ENCODE data around the gene CPEB4.
A peak's percentile ranks its signal among the peaks of the same experiment; 100 is the strongest.

Gene CPEB4

GRCh38 chr5:173887610-173888472 lies at the start of gene CPEB4:
TSS of gene CPEB4 (plus strand) at chr5:173888349. CDS start at chr5:173889734, 1,385 bp downstream.
- FAIRE-seq: peak; percentile 99
- DNase-seq (ENCODE audit: extremely low spot score, insufficient read length, low read depth): peak; percentile 96

GRCh38 chr5:173839117-173839713 lies 48.9 kb upstream of the CPEB4 start:
- DNase-seq (ENCODE audit: extremely low spot score, insufficient read length, low read depth) (no peak), FAIRE-seq (no peak)

- no peak for FAIRE-seq
- no peak for DNase-seq (ENCODE audit: extremely low spot score, insufficient read length, low read depth)
Observed at GRCh38 chr5:173840111-173840983, 47.8 kb upstream of the CPEB4 start.

- DNase-seq (ENCODE audit: extremely low spot score, insufficient read length, low read depth): no peak
- no peak for FAIRE-seq
Observed at GRCh38 chr5:173841710-173842109, 46.4 kb upstream of the CPEB4 start.

- DNase-seq (ENCODE audit: extremely low spot score, insufficient read length, low read depth): no peak
- FAIRE-seq: no peak
Observed at GRCh38 chr5:173843794-173844193, 44.4 kb upstream of the CPEB4 start.

- DNase-seq (ENCODE audit: extremely low spot score, insufficient read length, low read depth) (no peak), FAIRE-seq (no peak)
Observed at GRCh38 chr5:173845321-173845720, 42.8 kb upstream of the CPEB4 start.

- FAIRE-seq: no peak
- no peak for DNase-seq (ENCODE audit: extremely low spot score, insufficient read length, low read depth)
Observed at GRCh38 chr5:173846929-173847501, 41.1 kb upstream of the CPEB4 start.

- DNase-seq (ENCODE audit: extremely low spot score, insufficient read length, low read depth) (no peak), FAIRE-seq (no peak)
Observed at GRCh38 chr5:173848986-173849596, 39.1 kb upstream of the CPEB4 start.

- DNase-seq (ENCODE audit: extremely low spot score, insufficient read length, low read depth): no peak
- no peak for FAIRE-seq
Observed at GRCh38 chr5:173849908-173850307, 38.2 kb upstream of the CPEB4 start.

- FAIRE-seq: no peak
Observed at GRCh38 chr5:173850659-173851058, 37.5 kb upstream of the CPEB4 start.

GRCh38 chr5:173851595-173852243 lies 36.4 kb upstream of the CPEB4 start:
- FAIRE-seq (no peak), DNase-seq (ENCODE audit: extremely low spot score, insufficient read length, low read depth) (no peak)

More at GRCh38 chr5:173850659-173851058, 37.5 kb upstream of the CPEB4 start:
- no peak for DNase-seq (ENCODE audit: extremely low spot score, insufficient read length, low read depth)

- FAIRE-seq (no peak), DNase-seq (ENCODE audit: extremely low spot score, insufficient read length, low read depth) (no peak)
Observed at GRCh38 chr5:173852790-173853359, 35.3 kb upstream of the CPEB4 start.

GRCh38 chr5:173853370-173854131 lies 34.6 kb upstream of the CPEB4 start:
- DNase-seq (ENCODE audit: extremely low spot score, insufficient read length, low read depth) (no peak), FAIRE-seq (no peak)

GRCh38 chr5:173855162-173855994 lies 32.8 kb upstream of the CPEB4 start:
- FAIRE-seq (no peak), DNase-seq (ENCODE audit: extremely low spot score, insufficient read length, low read depth) (no peak)

- FAIRE-seq (no peak), DNase-seq (ENCODE audit: extremely low spot score, insufficient read length, low read depth) (no peak)
Observed at GRCh38 chr5:173855995-173856656, 32.0 kb upstream of the CPEB4 start.

GRCh38 chr5:173857234-173857633 lies 30.9 kb upstream of the CPEB4 start:
- no peak for FAIRE-seq

More at GRCh38 chr5:173857234-173857633, 30.9 kb upstream of the CPEB4 start:
- DNase-seq (ENCODE audit: extremely low spot score, insufficient read length, low read depth): no peak
